ENCODE measurements around the gene FSD2.

The FSD2 gene

DNA sequence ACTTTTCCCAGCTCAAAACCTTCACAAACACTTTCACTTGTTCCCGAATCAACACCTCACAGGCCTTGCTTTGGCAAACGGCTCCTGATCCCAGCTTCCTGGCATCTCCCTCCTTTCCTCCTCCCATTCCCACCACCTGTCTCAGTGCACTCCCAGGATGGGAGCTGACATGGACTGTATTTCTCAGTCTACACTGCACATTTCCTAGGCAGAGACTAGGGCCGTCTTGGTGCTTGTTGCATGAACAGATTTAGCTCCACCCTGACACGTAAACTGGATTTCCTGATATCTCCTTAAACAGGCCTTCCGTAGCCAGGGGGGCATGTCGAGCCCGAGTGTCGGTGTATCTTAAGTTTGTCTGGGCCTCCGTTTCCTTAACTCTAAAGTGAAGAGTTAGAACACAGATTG lies 2.8 kb upstream of the FSD2 start:
- 82 to 88% methylated on average over 8 to 9 of the region's 9 CpGs for WGBS, 2 experiments (ENCODE audit: insufficient coverage in 2 of 2)
- H3K27ac ChIP-seq (ENCODE audit: low read depth, low read length, severe bottlenecking): no peak overlapping the region
- no peaks in the 10 kb centered on the region for H3K4me1 ChIP-seq (ENCODE audit: control insufficient read depth, insufficient read depth, low read length, poor library complexity, severe bottlenecking)
- H3K9me3 ChIP-seq (ENCODE audit: control insufficient read depth, low read length): no peaks in the 10 kb centered on the region
- H3K4me3 ChIP-seq (ENCODE audit: extremely low read depth, insufficient read depth, low read length, poor library complexity, severe bottlenecking): no peak overlapping the region
- H3K36me3 ChIP-seq (ENCODE audit: control insufficient read depth, insufficient read depth, low read length): peaks cover 13% of the 10 kb centered on the region

DNA sequence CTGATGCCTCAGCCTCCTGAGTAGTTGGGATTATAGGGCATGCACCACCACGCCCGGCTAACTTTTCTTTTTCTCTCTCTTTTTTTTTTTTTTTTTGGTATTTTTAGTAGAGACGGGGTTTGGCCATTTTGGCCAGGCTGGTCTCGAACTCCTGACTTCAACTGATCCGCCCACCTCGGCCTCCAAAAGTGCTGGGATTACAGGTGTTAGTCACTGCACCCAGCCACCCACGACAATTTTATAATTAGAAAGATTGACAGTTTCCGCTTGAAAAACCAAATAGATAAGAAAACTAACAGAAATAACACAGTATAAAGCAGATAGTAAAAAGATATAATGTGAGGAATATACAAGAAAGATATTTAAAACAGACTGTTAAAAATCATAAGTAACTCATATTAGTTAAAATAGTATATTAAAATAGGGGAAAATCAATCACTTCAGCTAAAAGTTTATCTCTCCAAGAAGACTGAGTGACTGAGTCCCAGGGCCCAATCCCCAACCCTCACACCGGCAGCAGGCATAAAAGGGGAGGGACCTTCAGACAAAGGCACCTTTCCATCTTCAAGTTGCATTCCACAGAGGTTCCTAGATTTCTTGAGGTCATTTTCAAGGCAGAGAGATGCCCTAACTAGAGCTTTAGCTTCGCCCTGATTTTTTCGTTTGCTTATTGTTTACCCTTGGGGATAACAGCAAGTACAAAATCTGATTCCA lies 2.2 kb upstream of the FSD2 start:
- Histone ChIP-seq H3K27ac (ENCODE audit: low read depth, low read length, severe bottlenecking) (no peak overlapping the region), H3K4me1 (ENCODE audit: control insufficient read depth, insufficient read depth, low read length, poor library complexity, severe bottlenecking) (no peaks in the 10 kb centered on the region), H3K36me3 (ENCODE audit: control insufficient read depth, insufficient read depth, low read length) (peaks cover 7% of the 10 kb centered on the region), H3K4me3 (ENCODE audit: extremely low read depth, insufficient read depth, low read length, poor library complexity, severe bottlenecking) (no peak overlapping the region), H3K9me3 (ENCODE audit: control insufficient read depth, low read length) (no peaks in the 10 kb centered on the region)
- 83 to 94% methylated on average over 6 to 7 of the region's 11 CpGs for WGBS, 2 experiments (ENCODE audit: insufficient coverage in 2 of 2)

DNA sequence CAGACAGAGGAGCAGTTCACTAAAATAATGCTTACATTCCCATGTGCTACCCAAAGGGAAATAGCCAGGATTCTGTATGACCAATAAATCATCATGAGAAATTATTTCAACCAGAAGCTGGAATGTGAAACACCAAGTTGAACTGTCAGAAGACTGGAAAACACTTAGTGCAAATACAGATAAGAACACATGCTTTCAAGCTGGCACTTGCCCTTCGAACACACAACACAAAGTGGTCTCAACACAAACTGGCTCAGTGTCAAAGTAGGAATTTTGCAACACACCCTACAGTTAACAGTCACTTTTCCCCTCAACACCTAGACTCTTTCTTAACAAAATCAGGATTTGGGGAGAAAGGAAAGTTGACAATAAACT lies 1.3 kb downstream of the FSD2 start:
- whole genome bisulfite sequencing, 2 experiments (ENCODE audit: insufficient coverage in 2 of 2): 86% methylated on average over 1 of the region's 1 CpG; no CpG with 5 or more reads in 1 of the 2 experiments
- Histone ChIP-seq H3K4me3 (ENCODE audit: extremely low read depth, insufficient read depth, low read length, poor library complexity, severe bottlenecking) (no peak overlapping the region), H3K9me3 (ENCODE audit: control insufficient read depth, low read length) (no peaks in the 10 kb centered on the region), H3K36me3 (ENCODE audit: control insufficient read depth, insufficient read depth, low read length) (no peaks in the 10 kb centered on the region), H3K4me1 (ENCODE audit: control insufficient read depth, insufficient read depth, low read length, poor library complexity, severe bottlenecking) (no peaks in the 10 kb centered on the region), H3K27ac (ENCODE audit: low read depth, low read length, severe bottlenecking) (no peak overlapping the region)

DNA sequence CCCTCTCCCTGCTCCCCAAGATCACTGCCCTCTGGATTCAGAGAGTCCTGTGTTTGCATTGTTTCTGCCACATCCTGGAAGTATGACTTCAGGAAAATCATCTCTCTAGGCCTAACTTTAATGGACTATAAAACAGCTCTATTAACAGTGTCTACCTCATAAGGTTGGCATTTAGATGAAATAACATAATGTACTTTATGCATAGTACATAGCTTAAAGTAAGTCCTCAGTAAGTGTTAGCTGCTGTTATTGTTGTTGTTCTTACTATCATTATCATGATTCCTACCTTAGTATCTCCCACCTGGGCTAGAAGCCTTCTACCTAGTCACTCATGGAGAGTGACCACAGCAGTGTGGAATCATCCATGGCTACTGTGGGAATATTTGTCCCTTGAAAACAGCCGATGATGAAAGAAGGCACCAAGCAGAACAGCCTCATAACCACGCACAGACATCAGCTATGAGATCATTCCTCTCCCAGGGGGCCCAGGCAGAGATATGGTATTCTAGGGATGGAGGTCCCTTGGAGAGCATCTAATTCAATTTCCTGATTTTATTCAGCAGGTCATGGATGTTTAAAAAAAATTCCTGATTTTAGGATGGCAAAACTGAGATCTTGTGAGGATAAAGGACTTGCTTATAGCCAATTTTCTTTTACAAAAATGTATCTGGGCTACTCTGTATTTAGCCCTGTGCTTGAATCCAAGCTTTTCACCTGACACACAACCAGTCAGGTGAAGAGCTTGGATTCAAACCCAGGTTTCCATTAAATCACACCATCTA lies 1.9 kb downstream of the FSD2 start:
- H3K27ac ChIP-seq (ENCODE audit: low read depth, low read length, severe bottlenecking): no peak overlapping the region
- WGBS, 2 experiments (ENCODE audit: insufficient coverage in 2 of 2): 80 to 100% methylated on average over 1 of the region's 2 CpGs

DNA sequence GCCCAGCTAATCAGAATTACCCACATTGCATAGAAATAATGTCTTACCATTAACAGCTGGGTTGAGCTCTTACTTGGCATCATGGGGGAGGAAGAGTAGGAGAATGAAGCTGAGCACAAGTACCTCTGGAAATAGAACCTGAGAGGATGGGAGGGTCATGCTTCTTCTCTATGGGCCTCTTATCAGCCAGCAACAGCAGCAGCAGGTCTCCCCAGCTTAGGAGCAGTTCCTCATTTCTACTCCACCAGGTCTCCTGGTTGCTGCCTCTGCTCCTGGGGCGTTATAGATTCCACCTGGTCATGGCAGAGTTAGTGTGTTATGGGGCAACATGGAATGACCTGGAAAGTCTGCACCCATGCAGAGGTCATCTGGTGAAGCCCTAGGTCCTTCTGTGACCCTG lies 3.4 kb downstream of the FSD2 start:
- Histone ChIP-seq H3K4me3 (ENCODE audit: extremely low read depth, insufficient read depth, low read length, poor library complexity, severe bottlenecking) (no peak overlapping the region), H3K4me1 (ENCODE audit: control insufficient read depth, insufficient read depth, low read length, poor library complexity, severe bottlenecking) (no peaks in the 10 kb centered on the region), H3K36me3 (ENCODE audit: control insufficient read depth, insufficient read depth, low read length) (no peaks in the 10 kb centered on the region), H3K27ac (ENCODE audit: low read depth, low read length, severe bottlenecking) (no peak overlapping the region), H3K9me3 (ENCODE audit: control insufficient read depth, low read length) (no peaks in the 10 kb centered on the region)
- WGBS, 2 experiments (ENCODE audit: insufficient coverage in 2 of 2): no CpG with 5 or more reads among the region's 1 CpG

More for the DNA sequence above, 1.9 kb downstream of the FSD2 start:
- Histone ChIP-seq H3K9me3 (ENCODE audit: control insufficient read depth, low read length) (no peaks in the 10 kb centered on the region), H3K4me3 (ENCODE audit: extremely low read depth, insufficient read depth, low read length, poor library complexity, severe bottlenecking) (no peak overlapping the region), H3K4me1 (ENCODE audit: control insufficient read depth, insufficient read depth, low read length, poor library complexity, severe bottlenecking) (no peaks in the 10 kb centered on the region), H3K36me3 (ENCODE audit: control insufficient read depth, insufficient read depth, low read length) (no peaks in the 10 kb centered on the region)

DNA sequence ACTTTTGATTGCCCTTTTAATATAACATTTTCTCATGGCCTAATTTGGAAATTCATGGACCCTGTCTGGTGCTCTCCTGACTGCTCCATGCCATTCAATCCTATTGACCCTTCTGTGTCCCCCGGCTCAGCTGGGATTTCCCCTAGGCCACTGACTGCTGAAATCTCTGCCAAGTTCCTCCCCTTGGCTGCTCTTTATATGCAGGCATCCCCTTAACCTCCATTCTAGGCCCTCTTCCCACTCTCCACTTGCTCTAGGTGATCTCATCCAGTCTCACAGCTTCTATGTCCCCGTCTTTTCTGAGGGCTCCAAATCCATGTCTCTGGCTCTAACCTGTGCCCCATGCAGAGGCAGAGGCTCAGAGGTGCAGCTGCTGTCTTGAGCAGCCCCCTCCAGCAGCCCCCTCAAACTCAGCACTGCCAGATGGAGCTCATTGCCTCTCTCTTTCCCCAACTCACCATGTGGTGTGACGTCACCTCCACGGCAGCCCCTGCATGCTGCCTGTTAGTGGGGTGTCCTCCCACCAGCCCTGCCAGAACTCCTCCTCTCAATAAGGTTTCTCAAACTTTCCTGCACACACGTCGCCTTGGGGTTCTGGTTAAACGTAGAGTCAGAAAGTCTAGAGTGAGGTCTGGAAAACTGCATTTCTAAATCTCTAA lies 6.6 kb downstream of the FSD2 start:
- Histone ChIP-seq H3K27ac (ENCODE audit: low read depth, low read length, severe bottlenecking) (no peak overlapping the region), H3K4me1 (ENCODE audit: control insufficient read depth, insufficient read depth, low read length, poor library complexity, severe bottlenecking) (no peaks in the 10 kb centered on the region), H3K36me3 (ENCODE audit: control insufficient read depth, insufficient read depth, low read length) (no peaks in the 10 kb centered on the region), H3K9me3 (ENCODE audit: control insufficient read depth, low read length) (no peaks in the 10 kb centered on the region), H3K4me3 (ENCODE audit: extremely low read depth, insufficient read depth, low read length, poor library complexity, severe bottlenecking) (no peak overlapping the region)
- 79 to 92% methylated on average over 4 to 5 of the region's 7 CpGs for WGBS, 2 experiments (ENCODE audit: insufficient coverage in 2 of 2)

DNA sequence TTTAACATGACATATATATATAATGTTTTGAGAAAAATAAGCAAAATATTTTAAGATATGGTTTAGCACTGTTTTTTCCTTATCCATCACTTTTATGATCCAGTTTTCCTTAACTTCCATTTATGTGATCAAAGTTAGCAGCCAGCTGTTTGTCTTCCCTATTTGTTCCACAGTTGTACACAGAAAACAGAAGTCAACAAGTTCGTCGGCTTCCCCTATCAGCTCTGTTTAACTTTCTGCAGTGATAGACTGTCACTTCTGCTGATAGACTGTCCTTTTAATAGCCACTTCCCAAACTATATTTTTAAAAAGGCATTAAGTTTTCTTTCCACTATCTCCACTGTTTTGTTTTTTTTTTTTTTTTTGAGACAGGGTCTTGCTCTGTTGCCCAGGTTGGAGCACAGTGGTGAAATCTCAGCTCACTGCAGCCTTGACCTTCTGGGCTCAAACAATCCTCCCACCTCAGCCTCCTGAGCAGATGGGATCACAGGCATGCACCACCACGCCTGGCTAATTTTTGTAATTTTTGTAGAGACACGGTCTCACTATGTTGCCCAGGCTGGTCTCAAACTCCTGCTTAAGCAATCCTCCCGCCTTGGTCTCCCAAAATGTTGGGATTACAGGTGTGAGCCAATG lies 7.2 kb downstream of the FSD2 start:
- no peaks in the 10 kb centered on the region for H3K9me3 ChIP-seq (ENCODE audit: control insufficient read depth, low read length)
- no peak overlapping the region for H3K27ac ChIP-seq (ENCODE audit: low read depth, low read length, severe bottlenecking)
- 76 to 79% methylated on average over 5 of the region's 5 CpGs for WGBS, 2 experiments (ENCODE audit: insufficient coverage in 2 of 2)
- no peak overlapping the region for H3K4me3 ChIP-seq (ENCODE audit: extremely low read depth, insufficient read depth, low read length, poor library complexity, severe bottlenecking)
- H3K4me1 ChIP-seq (ENCODE audit: control insufficient read depth, insufficient read depth, low read length, poor library complexity, severe bottlenecking): no peaks in the 10 kb centered on the region
- H3K36me3 ChIP-seq (ENCODE audit: control insufficient read depth, insufficient read depth, low read length): no peaks in the 10 kb centered on the region

DNA sequence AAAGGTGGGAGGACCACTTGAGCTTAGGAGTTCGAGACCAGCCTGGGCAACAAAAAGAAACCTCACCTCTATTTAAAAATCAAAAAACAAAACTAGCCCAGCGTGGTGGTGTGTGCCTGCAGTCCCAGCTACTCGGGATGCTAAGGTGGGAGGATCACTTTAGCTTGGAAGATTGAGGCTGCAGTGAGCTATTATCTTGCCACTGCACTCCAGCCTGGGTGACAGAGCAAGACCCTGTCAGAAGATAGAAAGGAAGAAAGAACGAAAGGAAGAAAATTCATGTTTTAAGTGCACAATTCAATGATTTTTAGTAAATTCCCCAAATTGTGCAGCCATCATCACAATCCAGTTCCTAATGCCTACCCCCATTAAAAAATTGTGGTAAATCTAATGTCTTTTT lies 7.8 kb downstream of the FSD2 start:
- Histone ChIP-seq H3K27ac (ENCODE audit: low read depth, low read length, severe bottlenecking) (no peak overlapping the region), H3K4me3 (ENCODE audit: extremely low read depth, insufficient read depth, low read length, poor library complexity, severe bottlenecking) (no peak overlapping the region)
- WGBS, 2 experiments (ENCODE audit: insufficient coverage in 2 of 2): 67 to 83% methylated on average over 1 to 2 of the region's 4 CpGs

DNA sequence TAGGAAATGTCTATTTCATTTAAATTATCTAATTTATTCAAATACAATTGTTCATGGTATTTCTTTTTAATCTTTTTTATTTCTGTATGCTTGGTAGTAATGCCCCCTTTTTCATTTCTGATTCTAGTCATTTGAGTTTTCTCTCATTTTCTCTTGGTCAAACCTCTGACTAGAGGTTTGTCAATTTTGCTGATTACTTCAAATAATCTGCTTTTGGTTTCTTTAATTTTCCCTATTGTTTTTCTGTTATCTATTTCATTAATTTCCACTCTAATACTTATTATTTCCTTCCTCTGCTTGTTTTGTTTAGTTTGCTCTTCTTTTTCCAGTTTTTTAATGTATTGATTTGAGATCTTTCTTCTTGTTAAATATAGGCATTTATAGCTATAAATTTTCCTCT lies 12.1 kb downstream of the FSD2 start:
- Histone ChIP-seq H3K36me3 (ENCODE audit: control insufficient read depth, insufficient read depth, low read length) (no peaks in the 10 kb centered on the region), H3K4me1 (ENCODE audit: control insufficient read depth, insufficient read depth, low read length, poor library complexity, severe bottlenecking) (no peaks in the 10 kb centered on the region), H3K4me3 (ENCODE audit: extremely low read depth, insufficient read depth, low read length, poor library complexity, severe bottlenecking) (no peak overlapping the region), H3K27ac (ENCODE audit: low read depth, low read length, severe bottlenecking) (no peak overlapping the region), H3K9me3 (ENCODE audit: control insufficient read depth, low read length) (no peaks in the 10 kb centered on the region)

More for the DNA sequence above, 7.8 kb downstream of the FSD2 start:
- Histone ChIP-seq H3K4me1 (ENCODE audit: control insufficient read depth, insufficient read depth, low read length, poor library complexity, severe bottlenecking) (no peaks in the 10 kb centered on the region), H3K36me3 (ENCODE audit: control insufficient read depth, insufficient read depth, low read length) (no peaks in the 10 kb centered on the region), H3K9me3 (ENCODE audit: control insufficient read depth, low read length) (no peaks in the 10 kb centered on the region)

DNA sequence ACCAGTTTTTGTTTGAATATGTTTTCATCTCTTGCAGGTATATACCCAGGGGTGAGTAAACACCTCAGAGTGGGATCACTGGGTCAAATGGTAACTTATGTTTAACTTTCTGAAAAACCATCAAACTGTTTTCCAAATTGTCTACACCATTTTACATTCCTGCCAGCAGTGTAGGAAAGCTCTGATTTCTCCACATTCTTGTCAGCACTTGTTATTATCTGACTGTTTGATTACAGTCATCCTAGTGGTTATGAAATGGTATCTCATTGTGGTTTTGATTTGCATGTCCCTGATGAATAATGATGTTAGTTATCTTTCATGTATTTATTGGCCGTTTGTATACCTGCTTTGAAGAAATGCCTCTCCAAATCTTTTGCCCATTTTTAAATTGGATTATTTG lies 13.8 kb downstream of the FSD2 start:
- WGBS, 2 experiments (ENCODE audit: insufficient coverage in 2 of 2): 100% methylated on average over 1 of the region's 1 CpG; no CpG with 5 or more reads in 1 of the 2 experiments
- H3K27ac ChIP-seq (ENCODE audit: low read depth, low read length, severe bottlenecking): no peak overlapping the region

More for the DNA sequence above, 13.8 kb downstream of the FSD2 start:
- Histone ChIP-seq H3K4me1 (ENCODE audit: control insufficient read depth, insufficient read depth, low read length, poor library complexity, severe bottlenecking) (no peaks in the 10 kb centered on the region), H3K36me3 (ENCODE audit: control insufficient read depth, insufficient read depth, low read length) (no peaks in the 10 kb centered on the region), H3K9me3 (ENCODE audit: control insufficient read depth, low read length) (no peaks in the 10 kb centered on the region), H3K4me3 (ENCODE audit: extremely low read depth, insufficient read depth, low read length, poor library complexity, severe bottlenecking) (no peak overlapping the region)

All from mesodermal cell (in vitro differentiated cells).